ENCODE measurements around the gene DCTN4.

DNA sequence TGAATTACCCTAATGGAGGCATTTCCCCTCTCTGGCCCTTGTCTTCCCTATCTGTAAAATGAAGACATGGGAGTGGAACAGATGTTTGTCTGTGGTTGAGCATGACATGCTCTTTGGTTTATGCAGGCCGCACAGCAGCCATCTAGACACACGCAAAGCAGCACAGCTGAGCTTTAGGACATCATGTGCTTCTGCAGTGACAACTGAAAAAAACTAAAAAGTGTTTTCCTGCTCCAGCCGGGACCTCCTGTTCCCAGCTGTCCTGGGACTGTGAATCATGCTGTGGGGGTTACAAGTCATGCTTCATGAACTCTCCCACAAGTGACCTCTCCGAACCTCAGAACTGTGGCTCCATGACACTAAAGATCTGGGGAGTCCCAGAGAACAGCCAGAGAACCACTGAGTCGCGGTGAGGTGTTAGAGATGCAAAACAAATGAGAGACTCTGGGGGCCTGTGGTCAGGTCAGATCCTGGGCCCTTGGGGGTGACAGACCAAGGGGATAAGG is 21.4 kb upstream of the DCTN4 start:
- TF ChIP-seq, protein P1, sequence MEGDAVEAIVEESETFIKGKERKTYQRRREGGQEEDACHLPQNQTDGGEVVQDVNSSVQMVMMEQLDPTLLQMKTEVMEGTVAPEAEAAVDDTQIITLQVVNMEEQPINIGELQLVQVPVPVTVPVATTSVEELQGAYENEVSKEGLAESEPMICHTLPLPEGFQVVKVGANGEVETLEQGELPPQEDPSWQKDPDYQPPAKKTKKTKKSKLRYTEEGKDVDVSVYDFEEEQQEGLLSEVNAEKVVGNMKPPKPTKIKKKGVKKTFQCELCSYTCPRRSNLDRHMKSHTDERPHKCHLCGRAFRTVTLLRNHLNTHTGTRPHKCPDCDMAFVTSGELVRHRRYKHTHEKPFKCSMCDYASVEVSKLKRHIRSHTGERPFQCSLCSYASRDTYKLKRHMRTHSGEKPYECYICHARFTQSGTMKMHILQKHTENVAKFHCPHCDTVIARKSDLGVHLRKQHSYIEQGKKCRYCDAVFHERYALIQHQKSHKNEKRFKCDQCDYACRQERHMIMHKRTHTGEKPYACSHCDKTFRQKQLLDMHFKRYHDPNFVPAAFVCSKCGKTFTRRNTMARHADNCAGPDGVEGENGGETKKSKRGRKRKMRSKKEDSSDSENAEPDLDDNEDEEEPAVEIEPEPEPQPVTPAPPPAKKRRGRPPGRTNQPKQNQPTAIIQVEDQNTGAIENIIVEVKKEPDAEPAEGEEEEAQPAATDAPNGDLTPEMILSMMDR (IDR thresholded peaks at IDR 0.05; ENCODE audit: borderline replicate concordance, extremely low read depth, low read length, poor library complexity, severe bottlenecking): no peak
- no peak for TF ChIP-seq EZH2 (IDR thresholded peaks at IDR 0.05; ENCODE audit: borderline replicate concordance, low read depth, low read length, severe bottlenecking)

All from DND-41 (cell line).